HepG2 (cell line): ENCODE results near the gene TCF7L2. TPM values are rescaled to one million over a fixed set of nuclear protein-coding genes. Genes with fewer than 3 reads are reported as not detected.

Experiments used
- ATAC-seq: fragments of 200-7000 bp; cut with Tn5 transposase; 3 replicates; pipeline ENCODE4 v1.9.1; 2020; ENCODE audit warnings: mild to moderate bottlenecking, moderate library complexity
- BruUV-seq: library from RNA; stranded (reverse); fragments of 400-500 nt; replicated peaks from 2 replicates; lab custom pipeline; 2021; lab: Mats Ljungman, UMichigan
- CTCF ChIA-PET: fragments of 300-600 bp; formaldehyde crosslinking; extraction: SDS; loops from one replicate; lab custom pipeline; 2021; ENCODE audit warnings: low total read pairs, inconsistent platforms, low intra/inter-chr PET ratio; lab: Yijun Ruan, JAX
- POLR2A ChIA-PET: fragments of 350-600 bp; sonication (Branson Sonifier 250); formaldehyde crosslinking; loops from one replicate; lab custom pipeline; 2020; ENCODE audit warnings: antibody characterized with exemption, inconsistent platforms; lab: Yijun Ruan, JAX
- DNase-seq: peaks from one replicate; pipeline ENCODE4 v3.0.0-alpha.2; 2015; ENCODE audit warnings: low spot score
- FAIRE-seq: peaks from 3 replicates; lab custom pipeline; 2011; peaks lifted over from hg19 to GRCh38; lab: Jason Lieb, UNC
- H2AFZ ChIP-seq: one replicate; pipeline ENCODE4 v1.6.1; 2011; ENCODE audit warnings: low read length, inconsistent platforms
- H3K27ac ChIP-seq: fragments of 300-600 bp; 3 replicates; pipeline ENCODE4 v1.8.0; 2011; ENCODE audit warnings: mixed run types, mild to moderate bottlenecking, mixed read lengths, low read length, inconsistent platforms; ENCODE audit not compliant: insufficient read depth; ENCODE audit errors: extremely low read length
- H3K27me3 ChIP-seq, 2 experiments: fragments of 200-600 bp in 1 of 2; 2 replicates in 1 of 2; 3 replicates in 1 of 2; pipeline versions ENCODE4 v1.6.0 to v1.8.0; 2011; ENCODE audit warnings: low read length in 2 of 2, mild to moderate bottlenecking in 2 of 2, moderate library complexity in 2 of 2, inconsistent platforms in 1 of 2; ENCODE audit not compliant: insufficient read depth in 2 of 2, control insufficient read depth in 1 of 2
- H3K36me3 ChIP-seq, 2 experiments: fragments of 200-600 bp in 1 of 2; replicated peaks in 1 of 2; 2 replicates in 1 of 2; 3 replicates in 1 of 2; pipeline versions ENCODE4 v1.5.1 to v1.8.0; 2011; ENCODE audit warnings: low read length in 2 of 2, inconsistent platforms in 1 of 2; ENCODE audit not compliant: insufficient read depth in 2 of 2, control insufficient read depth in 1 of 2
- H3K4me1 ChIP-seq: 2 replicates; pipeline ENCODE4 v1.5.1; 2012; ENCODE audit warnings: low read length, inconsistent platforms; ENCODE audit not compliant: insufficient read depth
- H3K4me2 ChIP-seq: 2 replicates; pipeline ENCODE4 v1.6.0; 2011; ENCODE audit warnings: low read depth, low read length, inconsistent platforms
- H3K4me3 ChIP-seq, 3 experiments: fragments of 200-600 bp in 1 of 3; sonication (generic), shearing (Covaris generic) in 1 of 3; replicated peaks in 1 of 3; 2 replicates each; pipeline ENCODE4 v1.5.1; 2011 to 2016; ENCODE audit warnings: low read length in 3 of 3, inconsistent platforms in 2 of 3, low read depth in 2 of 3, mild to moderate bottlenecking in 2 of 3, control low read depth in 1 of 3, mixed read lengths in 1 of 3; ENCODE audit not compliant: insufficient read depth in 1 of 3
- H3K79me2 ChIP-seq: one replicate; pipeline ENCODE4 v1.6.1; 2011; ENCODE audit warnings: low read length, inconsistent platforms; ENCODE audit not compliant: insufficient read depth
- H3K9ac ChIP-seq: 2 replicates; pipeline ENCODE4 v1.6.0; 2011; ENCODE audit warnings: mild to moderate bottlenecking, low read depth, low read length, inconsistent platforms; ENCODE audit not compliant: insufficient read depth
- H3K9me3 ChIP-seq: 2 replicates; pipeline ENCODE4 v1.5.1; 2012; ENCODE audit warnings: mild to moderate bottlenecking, low read length
- H4K20me1 ChIP-seq: 2 replicates; pipeline ENCODE4 v1.6.0; 2011; ENCODE audit warnings: inconsistent platforms, mild to moderate bottlenecking, low read length, moderate library complexity; ENCODE audit not compliant: insufficient read depth
- BCLAF1 ChIP-seq: fragments of 450-650 bp; IDR thresholded peaks from 2 replicates; pipeline ENCODE4 v1.6.1; 2017; ENCODE audit warnings: mild to moderate bottlenecking
- CCAR2 ChIP-seq: fragments of 200-400 bp; formaldehyde crosslinking; optimal IDR thresholded peaks from 2 replicates; pipeline ENCODE3; 2018; ENCODE audit warnings: low read depth, mild to moderate bottlenecking, low read length, moderate library complexity
- FOXK1 ChIP-seq: sonication (generic); formaldehyde crosslinking; IDR thresholded peaks from 2 replicates; pipeline ENCODE4 v1.4.0; 2020; ENCODE audit warnings: low read depth, missing genetic modification reagents, borderline replicate concordance
- HOXD1 ChIP-seq: sonication (generic); formaldehyde crosslinking; IDR thresholded peaks from 2 replicates; pipeline ENCODE4 v1.5.0; 2020; ENCODE audit warnings: missing genetic modification reagents
- KDM5A ChIP-seq: fragments of 200-600 bp; sonication (generic); IDR thresholded peaks from 2 replicates; pipeline ENCODE4 v1.7.0; 2018; ENCODE audit warnings: antibody characterized with exemption, mild to moderate bottlenecking, low read length, borderline replicate concordance
- MIER3 ChIP-seq: IDR thresholded peaks from 2 replicates; pipeline ENCODE4 v1.6.1; 2016; ENCODE audit warnings: missing compliant biosample characterization, borderline replicate concordance
- NCOA2 ChIP-seq: sonication (generic); formaldehyde crosslinking; IDR thresholded peaks from 2 replicates; pipeline ENCODE4 v1.8.0; 2022; ENCODE audit warnings: inconsistent platforms
- RBM22 ChIP-seq: fragments of 200-400 bp; formaldehyde crosslinking; optimal IDR thresholded peaks from 2 replicates; pipeline ENCODE3; 2017; ENCODE audit warnings: mild to moderate bottlenecking, low read length, moderate library complexity
- ZFP1 ChIP-seq: IDR thresholded peaks from 2 replicates; pipeline ENCODE4 v1.6.1; 2016
- ZNF292 ChIP-seq: sonication (generic); formaldehyde crosslinking; IDR thresholded peaks from 2 replicates; pipeline ENCODE4 v1.8.1; 2022; ENCODE audit warnings: mild to moderate bottlenecking, low read depth, missing genetic modification reagents, borderline replicate concordance
- ZNF30 ChIP-seq: sonication (generic); formaldehyde crosslinking; IDR thresholded peaks from 2 replicates; pipeline ENCODE4 v1.5.0; 2020; ENCODE audit warnings: mild to moderate bottlenecking, missing genetic modification reagents
- ZNF343 ChIP-seq: sonication (generic); formaldehyde crosslinking; IDR thresholded peaks from 2 replicates; pipeline ENCODE4 v1.4.0; 2020; ENCODE audit warnings: mild to moderate bottlenecking, missing genetic modification reagents
- ZNF451 ChIP-seq: sonication (generic); formaldehyde crosslinking; IDR thresholded peaks from 2 replicates; pipeline ENCODE4 v1.5.0; 2020; ENCODE audit warnings: mild to moderate bottlenecking, missing genetic modification reagents
- ZNF557 ChIP-seq: sonication (generic); formaldehyde crosslinking; IDR thresholded peaks from 2 replicates; pipeline ENCODE4 v1.4.0; 2020; ENCODE audit warnings: missing genetic modification reagents
- ZNF597 ChIP-seq: sonication (generic); formaldehyde crosslinking; IDR thresholded peaks from 2 replicates; pipeline ENCODE4 v1.5.0; 2020; ENCODE audit warnings: missing genetic modification reagents
- WGBS: methylation state at CpG from one replicate; pipeline ENCODE4 v1.1.6; 2017; ENCODE audit warnings: low lambda C conversion rate; 5-methylcytosine and 5-hydroxymethylcytosine counted together
- in situ Hi-C: cut with HindIII; loops from 2 replicates; pipeline ENCODE4 v1.10.0; 2017; ENCODE audit warnings: low pct_unique_long_range_greater_than_20kb; ENCODE audit not compliant: extremely low pct_ligation_motif_present
- intact Hi-C: fragments of 100-400 bp; cut with micrococcal nuclease; formaldehyde crosslinking; loops from one replicate; pipeline ENCODE4 v1.10.0; 2022; ENCODE audit not compliant: unreplicated experiment
- polyA plus RNA-seq, 8 experiments: library from polyadenylated mRNA; depleted of rRNA in 3 of 8; stranded (reverse) in 7 of 8; unstranded in 1 of 8; fragments of >200 nt; fragmentation: Illumina TruSeq in 4 of 8; extraction: Trizol in 4 of 8; gene quantifications; 2 replicates each; pipeline versions ENCODE4 v1.2.1 to v1.2.3, GENCODE V29; 2011 to 2016; ENCODE audit warnings: low read depth in 4 of 8, missing spikeins in 1 of 8, mixed read lengths in 1 of 8; ENCODE audit not compliant: insufficient read depth in 1 of 8
- total RNA-seq, 5 experiments: library from RNA; depleted of rRNA; stranded (reverse); fragments of >200 nt; fragmentation: Illumina TruSeq; extraction: Trizol; gene quantifications; 2 replicates each; pipeline ENCODE4 v1.2.3, GENCODE V29; 2016; ENCODE audit warnings: low read depth in 1 of 5

Gene TCF7L2
- total and polyA plus RNA-seq, 2 of the 13 experiments (the other 11 are each of a cell fraction or from before 2014, with no cell fraction given): 3.9 to 13.7 TPM

- intact Hi-C loops: no loop called here
- Histone ChIP-seq H3K9me3 (no peaks in the 10 kb centered on the region), H3K36me3 (peaks cover 6 to 24% of the 10 kb centered on the region in 2 experiments), H3K9ac (no peak overlapping the region), H3K4me3 (no peak overlapping the region), H3K79me2 (peaks cover 88% of the 10 kb centered on the region), H3K4me2 (no peak overlapping the region), H3K27ac (no peak overlapping the region), H3K4me1 (peaks cover 46% of the 10 kb centered on the region), H4K20me1 (peaks cover 75% of the 10 kb centered on the region), H2AFZ (no peak overlapping the region), H3K27me3 (no peaks in the 10 kb centered on the region)
- FAIRE-seq (no peak), ATAC-seq (no peak), DNase-seq (no peak)
- 94% methylated on average over 7 of the region's 7 CpGs for WGBS
- TF ChIP-seq NCOA2 (CRISPR knock-in tag) (no peak), ZNF557 (CRISPR knock-in tag) (no peak), ZNF292 (CRISPR knock-in tag) (no peak), KDM5A (no peak), HOXD1 (CRISPR knock-in tag) (no peak), ZNF343 (CRISPR knock-in tag) (no peak), CCAR2 (no peak), ZNF451 (CRISPR knock-in tag) (no peak), MIER3 (CRISPR knock-in tag) (no peak), RBM22 (no peak)
- ChIA-PET POLR2A (no interaction called here), CTCF (no interaction called here)
- in situ Hi-C loops: no loop called here
- TSS peak; percentile 3 for BruUV-seq
Observed at GRCh38 chr10:112988839-112989406, 38.9 kb downstream of the TCF7L2 start.

GRCh38 chr10:112989826-112990225 is 39.8 kb downstream of the TCF7L2 start:
- no peak overlapping the region for H3K4me2 ChIP-seq
- intact Hi-C loops: no loop called here
- TF ChIP-seq BCLAF1 (no peak), ZFP1 (CRISPR knock-in tag) (no peak), ZNF30 (CRISPR knock-in tag) (no peak), FOXK1 (no peak), ZNF597 (CRISPR knock-in tag) (no peak)

More at GRCh38 chr10:112989826-112990225, 39.8 kb downstream of the TCF7L2 start:
- Histone ChIP-seq H2AFZ (no peak overlapping the region), H3K4me1 (peaks cover 55% of the 10 kb centered on the region), H3K4me3 (no peak overlapping the region), H3K9me3 (no peaks in the 10 kb centered on the region), H3K79me2 (peaks cover 86% of the 10 kb centered on the region), H3K9ac (no peak overlapping the region), H3K27me3 (no peaks in the 10 kb centered on the region), H3K36me3 (peaks cover 6 to 28% of the 10 kb centered on the region in 2 experiments), H3K27ac (no peak overlapping the region), H4K20me1 (peaks cover 72% of the 10 kb centered on the region)
- ChIA-PET POLR2A (no interaction called here), CTCF (no interaction called here)
- no peak for ATAC-seq
- in situ Hi-C loops: no loop called here
- no peak for DNase-seq
- 92% methylated on average over 5 of the region's 5 CpGs for WGBS
- BruUV-seq: no TSS peak
- no peak for FAIRE-seq
